CD4-positive, alpha-beta T cell treated with Interleukin-1 beta for 1 hour (primary cell): ENCODE data around the gene ATP4A.
A peak's percentile ranks its signal among the peaks of the same experiment; 100 is the strongest.
"Not testable (repeated sequence)": the region's sequence is repeated elsewhere in the genome, so short reads cannot be mapped to it uniquely, and the experiment has no call there.

Source experiments
- DNase-seq, 2 donors: peaks; one replicate each; pipeline ENCODE4 v3.0.0-alpha.2; 2020 to 2022

Gene ATP4A

DNA sequence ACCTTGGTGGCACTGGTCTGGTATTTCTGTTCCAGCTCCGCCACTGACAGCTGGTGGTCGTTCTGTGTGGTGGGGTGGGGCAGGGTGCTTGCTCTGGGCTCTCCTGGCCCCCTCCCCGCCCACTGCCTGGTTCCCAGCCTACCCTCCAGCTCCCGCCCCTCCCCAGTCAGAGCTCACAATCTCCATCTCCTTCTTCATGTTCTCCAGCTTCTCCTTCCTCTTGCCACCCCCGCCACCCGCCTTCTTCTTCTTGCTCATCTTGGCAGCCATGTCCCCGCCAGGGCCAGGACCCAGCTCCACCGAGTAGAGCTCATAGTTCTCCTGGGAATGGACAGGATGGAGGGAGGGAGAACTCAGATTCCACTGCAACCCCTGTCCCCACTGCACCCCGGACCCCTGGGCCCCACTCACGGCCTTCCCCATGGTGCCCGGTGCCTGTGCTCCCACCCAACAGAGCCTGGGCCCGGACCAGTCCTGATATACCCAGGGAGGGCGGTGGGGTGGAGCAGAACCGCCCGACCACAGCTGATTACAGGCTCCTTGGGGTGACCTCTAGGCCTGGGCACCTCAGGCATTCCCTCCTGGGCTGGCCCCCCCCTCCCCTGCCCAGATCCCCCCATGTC is at the start of gene ATP4A:
Gene ATP4A, minus strand, starts transcription at position 452 of the 623 bp plus-strand sequence. Its CDS starts 29 bp downstream, at position 423.
- DNase-seq = no peak

DNA sequence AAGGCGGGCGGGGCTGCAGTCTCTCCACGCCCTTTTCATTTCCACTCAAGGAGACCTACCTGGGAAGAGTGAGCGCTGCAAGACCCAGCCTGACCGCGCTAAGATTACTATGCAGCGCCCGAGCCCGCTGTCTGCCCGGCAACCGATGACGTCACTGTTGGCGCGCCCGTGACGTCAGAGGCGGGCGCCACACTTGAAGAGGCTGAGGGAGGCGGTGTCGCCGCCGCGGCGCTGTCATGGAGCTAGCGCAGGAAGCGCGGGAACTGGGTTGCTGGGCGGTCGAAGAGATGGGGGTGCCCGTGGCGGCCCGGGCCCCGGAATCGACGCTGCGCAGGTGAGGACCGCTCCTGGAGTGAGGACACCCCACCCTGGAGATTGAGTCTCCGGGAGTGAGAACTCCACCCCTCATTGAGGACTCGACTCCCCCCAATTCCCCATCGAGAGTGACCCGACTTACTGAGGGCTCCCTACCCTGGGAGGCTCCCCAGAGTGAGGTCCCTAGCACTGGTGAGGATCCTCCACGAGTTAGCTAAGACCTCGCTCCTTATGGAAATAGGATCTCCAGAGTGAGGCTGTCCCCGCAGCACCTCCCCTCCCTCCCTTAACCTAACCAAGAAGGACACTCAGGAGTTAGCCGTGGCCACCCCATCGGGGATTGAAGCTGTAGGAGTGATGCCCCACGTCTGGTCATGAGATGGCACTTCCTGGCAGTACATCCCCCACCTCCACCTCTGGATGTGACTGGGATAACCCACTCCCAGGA is 49.3 kb upstream of the ATP4A start, which contains the start of gene HAUS5:
Gene HAUS5, plus strand, starts transcription at position 177 of the 763 bp plus-strand sequence. Its CDS starts 60 bp downstream, at position 237.
- peak; percentile 95 to 96 for DNase-seq

DNA sequence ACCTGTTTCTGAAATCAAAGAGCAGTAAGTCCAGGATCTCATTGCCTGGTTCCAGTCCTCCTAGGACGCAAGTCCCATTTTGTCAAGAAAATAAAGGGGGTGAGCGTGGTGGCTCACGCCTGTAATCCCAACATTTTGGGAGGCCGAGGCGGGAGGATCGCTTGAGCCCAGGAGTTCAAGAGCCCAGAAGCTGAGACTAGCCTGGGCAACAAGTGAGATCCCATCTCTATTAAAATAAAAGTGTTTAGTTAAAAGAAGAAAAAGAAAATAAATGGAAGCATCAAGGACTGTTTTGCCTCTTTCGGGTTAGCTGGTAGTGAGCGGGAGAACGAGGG is 48.7 kb upstream of the ATP4A start:
- DNase-seq = no peak

DNA sequence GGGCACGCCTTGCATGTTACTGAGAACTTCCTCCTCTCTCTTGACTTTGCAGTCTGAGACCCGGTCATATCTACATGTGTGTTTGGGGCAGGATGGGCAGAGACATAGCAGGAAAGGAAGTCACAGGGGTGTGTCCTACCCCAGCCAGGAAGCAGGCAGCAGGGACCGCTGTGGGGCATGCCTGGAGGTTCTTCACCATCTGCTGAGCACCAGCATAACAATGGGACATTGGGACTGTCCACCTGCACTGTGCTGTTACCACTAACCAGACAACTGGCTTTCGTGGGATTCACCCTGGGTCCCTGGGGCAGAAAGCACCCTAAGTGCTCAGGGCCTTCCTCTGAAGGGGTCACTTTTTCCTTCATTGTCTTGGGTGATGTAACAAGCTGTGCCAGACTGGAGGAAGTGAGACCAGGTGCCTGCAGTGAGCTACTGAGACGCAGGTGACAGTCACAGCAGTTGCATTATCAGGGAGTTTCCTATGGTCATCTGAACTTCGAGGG is 46.4 kb upstream of the ATP4A start:
- DNase-seq = peak; percentile 43 to 64

DNA sequence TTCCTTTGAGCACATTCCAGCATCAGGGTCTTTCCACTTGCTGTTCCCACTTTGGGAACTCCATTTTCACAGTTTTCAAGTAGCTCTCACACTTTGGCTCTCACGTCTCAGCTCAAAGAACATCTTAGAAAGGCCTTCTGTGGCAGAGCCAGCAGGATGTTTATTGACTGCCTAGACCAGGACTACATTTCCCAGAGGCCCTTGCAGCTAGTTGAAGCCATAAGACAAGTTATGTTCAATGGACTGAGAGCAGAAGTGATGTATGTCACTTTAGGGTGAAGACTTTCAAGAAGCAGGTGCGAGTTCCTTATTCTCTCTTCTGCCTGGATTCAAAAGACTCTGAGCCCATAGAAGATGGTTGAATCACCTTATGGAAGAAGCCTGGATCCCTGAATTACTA is 44.8 kb upstream of the ATP4A start:
- peak in 1 of 2 donors; percentile 24 for DNase-seq

DNA sequence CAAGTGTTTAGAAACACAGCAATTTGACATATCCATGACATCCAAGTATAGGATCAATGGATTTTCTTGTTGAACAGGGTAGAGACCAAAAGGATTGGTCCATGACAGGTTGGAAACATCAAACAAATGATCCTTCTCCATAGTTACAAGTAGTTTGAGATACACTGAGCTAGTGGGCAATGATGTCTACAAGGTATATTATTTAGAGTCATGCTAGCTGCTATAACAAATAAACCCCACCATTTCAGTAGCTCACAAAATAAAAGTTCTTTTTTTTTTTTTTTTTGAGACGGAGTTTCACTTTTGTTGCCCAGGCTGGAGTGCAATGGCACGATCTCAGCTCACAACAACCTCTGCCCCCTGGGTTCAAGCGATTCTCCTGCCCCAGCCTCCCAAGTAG is 44.2 kb upstream of the ATP4A start:
- DNase-seq = no peak

DNA sequence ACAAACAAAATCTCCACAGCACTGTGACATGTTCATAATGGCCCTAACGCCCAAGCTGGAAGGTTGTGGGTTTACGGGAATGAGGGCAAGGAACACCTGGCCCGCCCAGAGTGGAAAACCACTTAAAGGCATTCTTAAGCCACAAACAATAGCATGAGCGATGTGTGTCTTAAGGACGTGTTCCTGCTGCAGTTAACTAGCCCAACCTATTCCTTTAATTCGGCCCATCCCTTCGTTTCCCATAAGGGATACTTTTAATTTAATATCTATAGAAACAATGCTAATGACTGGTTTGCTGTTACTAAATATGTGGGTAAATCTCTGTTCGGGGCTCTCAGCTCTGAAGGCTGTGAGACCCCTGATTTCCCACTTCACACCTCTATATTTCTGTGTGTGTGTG is 43.7 kb upstream of the ATP4A start:
- not testable (repeated sequence) for DNase-seq

DNA sequence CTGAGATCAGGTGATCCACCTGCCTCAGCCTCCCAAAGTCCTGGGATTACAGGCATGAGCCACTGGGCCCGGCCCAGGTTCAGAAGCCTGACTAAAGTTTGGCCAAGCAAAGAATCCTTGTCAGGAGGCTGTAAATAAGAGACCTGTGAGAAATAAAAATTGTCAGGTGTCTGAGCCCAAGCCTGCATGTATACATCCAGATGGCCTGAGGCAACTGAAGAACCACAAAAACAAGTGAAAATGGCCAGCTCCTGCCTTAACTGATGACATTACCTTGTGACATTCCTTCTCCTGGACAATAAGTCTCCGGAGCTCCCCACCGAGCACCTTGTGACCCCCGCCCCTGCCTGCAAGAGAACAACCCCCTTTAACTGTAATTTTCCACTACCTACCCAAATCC is 41.0 kb upstream of the ATP4A start:
- not testable (repeated sequence) for DNase-seq

DNA sequence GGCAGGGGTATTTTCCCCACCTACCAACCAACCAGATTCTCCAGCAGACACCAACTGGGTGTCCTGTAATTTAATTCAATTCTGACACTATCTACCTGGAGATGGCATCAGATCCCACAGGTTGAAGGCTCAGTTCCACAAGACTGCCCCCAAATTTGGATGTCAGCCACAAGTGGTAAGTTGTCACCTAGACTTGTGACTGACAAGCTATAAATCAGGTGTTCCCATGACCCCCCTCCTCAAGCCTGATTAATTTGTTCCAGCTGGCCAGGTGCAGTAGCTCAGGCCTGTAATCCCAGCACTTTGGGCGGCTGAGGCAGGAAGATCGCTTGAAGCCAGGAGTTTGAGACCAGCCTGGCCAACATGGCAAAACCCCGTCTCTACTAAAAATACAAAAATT is 38.5 kb upstream of the ATP4A start:
- no peak for DNase-seq

DNA sequence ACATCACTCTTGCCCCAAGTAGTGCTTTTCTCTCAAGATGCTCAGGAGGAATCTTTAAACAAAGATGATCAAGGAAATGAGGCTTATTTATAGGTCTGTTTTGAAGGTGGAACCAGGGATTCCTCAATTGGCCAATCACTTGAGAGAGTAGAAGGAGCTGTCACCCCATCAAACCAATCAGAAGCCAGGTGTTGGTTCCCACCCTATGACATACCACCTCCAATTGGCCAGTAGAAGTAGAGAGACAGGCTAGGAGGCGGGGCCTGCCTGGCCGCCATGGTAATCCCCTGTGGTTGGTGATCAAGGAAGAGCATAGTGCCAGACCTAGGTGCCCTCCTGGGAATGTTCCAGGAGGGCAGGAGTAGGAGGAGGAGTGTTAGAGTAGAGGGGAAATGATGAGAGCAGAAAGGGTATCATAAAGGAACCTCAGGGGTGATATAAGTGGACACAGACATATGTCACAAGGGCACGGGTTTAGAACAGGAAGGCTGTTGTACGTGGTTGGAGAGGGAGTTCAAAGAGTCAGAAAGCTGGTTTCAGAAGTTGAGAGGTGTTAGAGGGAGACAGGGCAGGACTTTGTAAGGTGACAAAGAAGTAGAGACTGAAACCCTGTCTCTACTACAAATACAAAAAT is 33.0 kb upstream of the ATP4A start:
- DNase-seq = no peak

DNA sequence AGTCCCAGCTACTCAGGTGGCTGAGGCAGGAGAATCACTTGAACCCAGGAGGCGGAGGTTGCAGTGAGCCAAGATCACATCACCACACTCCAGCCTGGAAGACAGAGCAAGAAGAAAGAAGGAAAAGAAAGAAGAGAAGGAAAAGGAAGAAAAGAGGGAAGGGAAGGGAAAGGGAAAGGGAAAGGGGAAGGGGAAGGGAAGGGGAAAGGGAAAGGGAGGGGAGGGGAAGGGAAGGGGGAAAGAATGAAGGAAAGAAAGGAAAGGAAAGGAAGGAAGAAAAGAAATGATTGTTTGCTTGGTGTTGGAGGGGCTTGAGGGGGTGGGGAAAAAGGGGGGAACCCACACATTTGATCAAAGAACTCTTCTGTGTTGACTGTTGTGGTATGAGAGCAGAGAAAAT is 32.5 kb upstream of the ATP4A start:
- DNase-seq = no peak

DNA sequence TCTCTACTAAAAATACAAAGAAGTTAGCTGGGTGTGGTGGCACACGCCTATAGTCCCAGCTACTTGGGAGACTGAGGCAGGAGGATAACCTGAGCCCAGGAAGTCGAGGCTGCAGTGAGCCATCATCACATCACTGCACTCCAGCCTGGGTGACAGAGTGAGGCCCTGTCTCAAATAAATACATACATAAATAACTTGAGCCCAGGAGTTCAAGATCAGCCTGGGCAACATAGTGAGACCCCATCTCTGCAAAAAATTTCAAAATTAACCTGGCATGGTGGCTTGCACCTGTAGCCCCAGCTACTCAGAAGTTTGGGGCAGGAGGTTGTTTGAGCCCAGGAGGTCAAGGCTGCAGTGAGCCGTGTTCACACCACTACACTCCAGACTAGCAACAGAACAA is 31.6 kb upstream of the ATP4A start:
- DNase-seq = not testable (repeated sequence)

DNA sequence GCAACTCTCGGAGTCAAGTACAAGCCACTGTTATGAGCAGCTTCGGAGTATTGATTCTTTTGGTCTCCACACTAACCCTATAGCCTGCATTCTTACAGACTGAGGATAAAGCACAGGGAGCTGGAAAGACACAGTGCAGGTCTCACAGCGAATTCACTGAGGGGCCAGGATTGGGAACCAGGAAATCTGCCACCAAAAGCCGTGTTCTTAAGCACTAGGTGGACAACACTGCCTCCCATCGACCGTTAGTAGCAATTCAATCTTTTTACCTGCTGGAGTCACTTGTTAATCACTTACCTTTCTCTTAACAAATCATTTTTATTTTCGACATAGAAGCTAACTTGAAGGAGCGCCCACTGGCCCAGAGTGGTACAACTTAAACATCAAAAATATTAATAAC is 28.8 kb upstream of the ATP4A start:
- DNase-seq = peak; percentile 17 to 39

DNA sequence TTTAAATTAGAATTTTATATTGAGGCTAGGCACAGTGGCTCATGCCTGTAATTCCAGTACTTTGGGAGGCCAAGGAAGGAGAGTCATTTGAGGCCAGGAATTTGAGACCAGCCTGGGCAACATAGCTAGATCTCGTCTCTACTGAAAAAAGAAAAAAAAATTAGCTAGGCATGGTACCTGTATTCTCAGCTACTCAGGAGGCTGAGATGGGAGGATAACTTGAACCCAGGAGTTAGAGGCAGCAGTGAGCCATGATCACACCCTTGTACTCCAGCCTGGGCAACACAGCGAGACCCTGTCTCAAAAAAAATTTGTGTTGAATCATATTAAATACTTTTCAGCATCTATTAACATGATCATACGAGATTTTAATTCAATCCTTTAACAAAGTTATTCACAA is 27.4 kb upstream of the ATP4A start:
- no peak for DNase-seq

DNA sequence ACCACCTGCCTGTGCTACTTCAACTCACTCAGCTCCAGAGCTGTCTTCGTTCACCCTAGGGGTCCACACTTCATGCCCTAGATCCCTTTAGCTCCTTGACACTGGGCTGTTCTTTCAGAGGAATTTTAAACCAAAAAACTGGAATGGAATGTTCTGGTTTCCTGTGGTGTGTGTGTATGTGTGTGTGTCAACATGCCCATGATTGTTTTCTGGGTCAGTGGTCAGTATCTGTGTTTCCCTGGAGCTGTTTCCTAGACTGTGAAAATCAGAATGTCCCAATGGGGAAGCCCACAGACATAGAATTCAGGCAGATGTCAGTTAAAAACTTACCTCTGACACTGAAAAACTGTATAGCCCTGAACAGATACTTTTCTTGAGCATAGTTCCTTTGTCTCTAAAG is 23.9 kb upstream of the ATP4A start:
- DNase-seq = no peak

DNA sequence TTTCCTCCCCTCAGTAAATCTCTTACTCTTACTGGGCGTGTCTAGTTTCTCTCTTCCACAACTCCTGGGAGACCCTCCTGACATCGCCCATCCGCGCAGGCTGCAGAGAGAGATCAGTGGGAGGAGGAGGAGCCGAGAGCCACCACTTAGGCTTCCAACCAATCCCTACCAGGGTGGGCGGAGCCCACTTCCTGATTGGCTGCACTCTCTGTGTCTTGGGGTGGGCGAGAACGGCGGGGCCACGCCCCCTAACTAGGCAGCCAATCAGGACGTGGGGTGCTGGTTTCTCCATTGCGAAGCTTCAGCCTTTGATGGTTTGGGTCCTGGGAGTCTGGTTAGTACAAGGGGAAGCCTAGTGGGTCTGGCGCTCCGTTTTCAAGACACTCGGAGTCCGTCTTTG is 22.4 kb upstream of the ATP4A start, which contains the start of gene PMIS2:
Gene PMIS2, plus strand, starts transcription at position 326 of the 400 bp plus-strand sequence. CDS start 87 bp downstream, outside the sequence.
- DNase-seq = peak in 1 of 2 donors; percentile 11

DNA sequence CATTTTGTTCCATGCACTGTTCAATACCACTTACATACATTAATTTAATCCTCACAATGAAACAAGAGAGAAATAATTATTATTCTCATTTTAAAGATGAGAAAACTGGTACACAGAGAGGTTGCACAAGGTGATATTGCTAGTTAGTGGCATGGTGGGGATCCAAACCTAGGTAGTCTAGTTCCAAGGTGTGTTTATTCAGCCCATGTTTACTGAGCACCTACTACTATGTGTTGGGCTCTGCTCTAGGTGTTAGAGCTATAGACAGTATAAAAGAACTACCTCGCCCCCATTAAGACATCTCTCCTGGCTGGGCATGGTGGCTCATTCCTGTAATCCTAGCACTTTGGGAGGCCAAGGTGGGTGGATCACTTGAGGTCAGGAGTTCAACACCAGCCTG is 19.3 kb upstream of the ATP4A start:
- no peak for DNase-seq

DNA sequence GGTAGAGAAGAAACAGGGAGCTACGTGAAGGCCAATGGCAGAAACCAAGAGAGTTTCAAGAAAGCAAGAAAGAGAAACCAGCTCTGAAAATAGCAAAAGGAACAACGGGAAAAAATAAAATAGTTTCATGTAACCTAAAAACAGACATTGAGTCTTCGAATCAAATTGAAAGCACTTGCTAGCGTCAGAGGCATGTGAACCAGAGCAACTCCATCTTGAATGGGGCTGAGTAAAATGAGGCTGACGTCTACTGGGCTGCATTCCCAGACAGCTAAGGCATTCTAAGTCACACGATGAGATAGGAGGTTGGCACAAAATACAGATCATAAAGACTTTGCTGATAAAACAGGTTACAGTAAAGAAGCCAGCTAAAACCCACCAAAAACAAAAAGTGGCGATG is 15.2 kb upstream of the ATP4A start:
- DNase-seq = no peak

DNA sequence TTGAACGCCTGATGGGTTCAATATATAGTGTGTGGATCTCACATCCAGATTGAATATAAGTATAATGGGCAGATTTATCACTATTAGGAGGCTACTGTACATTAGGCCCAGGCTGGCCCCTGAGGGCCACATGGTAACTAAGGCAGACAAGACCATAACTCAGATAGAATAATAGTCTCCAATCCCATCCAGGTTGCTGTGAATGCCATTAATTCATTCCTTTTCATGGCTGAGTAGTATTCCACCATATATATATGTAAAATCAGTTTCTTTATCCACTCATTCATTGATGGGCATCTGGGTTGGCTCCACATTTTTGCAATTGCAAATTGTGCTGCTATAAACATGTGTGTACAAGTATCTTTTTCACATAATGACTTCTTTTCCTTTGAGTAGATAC is 14.5 kb upstream of the ATP4A start:
- DNase-seq = no peak

DNA sequence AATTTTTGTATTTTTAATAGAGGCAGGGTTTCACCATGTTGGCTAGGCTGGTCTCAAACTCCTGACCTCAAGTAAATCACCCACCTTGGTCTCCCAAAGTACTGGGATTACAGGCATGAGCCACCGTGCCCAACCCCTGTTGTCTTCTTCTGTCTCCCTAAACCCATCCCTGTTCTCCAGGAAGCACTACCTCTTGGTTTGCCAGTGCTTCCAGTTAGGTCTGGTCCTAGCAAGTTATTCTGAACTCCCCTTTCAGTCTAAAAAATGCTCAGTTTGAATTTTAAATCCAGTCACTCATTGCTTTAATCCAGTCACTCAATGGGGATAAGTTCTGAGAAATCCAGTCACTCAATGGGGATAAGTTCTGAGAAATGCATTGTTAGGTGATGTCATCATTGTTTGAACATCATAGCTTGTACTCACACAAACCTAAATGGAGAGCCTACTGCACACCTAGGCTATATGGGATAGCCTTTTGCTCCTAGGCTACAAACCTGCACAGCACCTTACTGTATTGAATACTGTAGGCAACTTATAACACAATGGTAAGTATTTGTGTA is 8.0 kb upstream of the ATP4A start:
- DNase-seq = no peak

DNA sequence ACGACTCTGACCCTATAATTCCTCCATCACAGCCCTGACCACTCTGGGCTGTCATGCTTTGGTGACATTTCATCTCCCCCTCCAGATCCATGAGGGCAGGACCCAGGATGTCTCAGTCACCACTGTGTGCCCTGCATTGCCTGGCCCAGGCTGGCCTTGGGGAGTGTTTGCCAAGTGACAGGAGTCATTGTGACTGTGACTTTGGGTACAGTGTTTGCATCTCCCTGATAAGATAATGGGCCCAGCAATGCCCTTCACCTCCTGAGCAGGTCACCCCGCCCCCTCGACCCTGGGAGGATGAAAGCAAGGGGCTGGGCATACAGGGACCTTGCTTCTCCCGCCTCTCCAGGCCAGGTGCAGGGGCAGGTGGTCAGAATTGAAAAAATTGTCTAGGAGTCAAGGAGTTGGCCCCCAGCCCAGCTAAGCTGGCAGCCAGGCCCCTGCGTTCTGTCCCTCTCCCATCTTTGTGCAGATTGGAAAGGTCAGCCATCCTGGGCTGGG is 5.9 kb upstream of the ATP4A start:
- no peak for DNase-seq

DNA sequence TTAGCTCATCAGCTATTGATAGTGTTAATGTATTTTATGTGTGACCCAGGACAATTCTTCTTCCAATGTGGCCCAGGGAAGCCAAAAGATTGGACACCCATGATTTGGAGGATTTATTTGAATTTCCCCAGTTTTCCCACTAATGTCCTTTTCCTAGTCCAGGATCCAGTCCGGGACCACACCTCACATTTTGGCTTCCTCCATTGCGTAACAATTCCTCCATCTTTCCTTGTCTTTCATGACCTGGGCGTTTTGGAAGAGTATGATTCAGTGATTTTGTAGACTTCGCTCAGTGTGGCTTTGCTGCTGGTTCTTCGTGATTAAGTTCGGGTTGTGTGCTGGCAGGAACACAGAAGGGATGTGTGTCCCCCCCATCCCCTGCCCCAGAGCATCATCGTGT is 3.3 kb upstream of the ATP4A start:
- DNase-seq = no peak
